ENCODE measurements around the gene NINJ2.

NINJ2 gene

DNA sequence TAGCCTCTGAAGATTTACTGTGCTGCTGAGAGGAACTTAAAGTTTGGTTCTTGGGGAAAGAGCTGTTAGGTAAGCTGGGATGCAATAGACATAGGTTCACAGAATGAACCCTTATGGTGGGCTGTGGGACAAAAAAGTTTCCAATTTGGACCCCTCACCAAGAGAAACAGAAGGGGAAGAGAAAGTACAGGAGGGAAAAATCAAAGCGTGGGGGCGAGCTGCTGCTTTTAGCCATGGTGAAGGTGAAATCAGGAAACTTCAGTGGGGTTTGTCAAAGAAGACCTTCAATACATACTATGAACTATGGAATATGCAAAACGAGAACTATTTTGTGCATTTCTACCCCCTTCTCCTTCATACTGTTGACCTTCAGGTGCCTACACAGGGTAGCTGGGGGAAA lies 10.6 kb upstream of the NINJ2 start:
- DNase-seq (ENCODE audit: low spot score): no peak

DNA sequence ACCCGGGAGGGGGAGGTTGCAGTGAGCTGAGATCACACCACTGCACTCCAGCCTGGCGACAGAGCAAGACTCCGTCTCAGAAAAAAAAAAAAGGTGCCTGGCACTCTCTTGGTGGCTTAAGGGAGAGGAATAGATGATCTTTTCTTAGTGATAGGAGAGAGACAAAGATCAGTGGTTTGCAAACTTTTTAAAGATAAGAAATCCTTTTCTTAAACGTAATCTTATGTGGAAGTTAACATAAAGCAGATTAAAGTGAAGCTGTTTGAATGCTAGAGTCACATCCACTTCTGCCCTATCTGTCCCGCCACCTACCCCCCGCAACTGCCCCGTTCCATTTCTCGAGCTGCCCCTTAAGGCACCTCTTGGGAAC lies 6.3 kb upstream of the NINJ2 start:
- no peak for DNase-seq (ENCODE audit: low spot score)

- DNase-seq (ENCODE audit: low spot score): no peak
Measured at GRCh38 chr12:668090-668481, 4.8 kb upstream of the NINJ2 start.

DNA sequence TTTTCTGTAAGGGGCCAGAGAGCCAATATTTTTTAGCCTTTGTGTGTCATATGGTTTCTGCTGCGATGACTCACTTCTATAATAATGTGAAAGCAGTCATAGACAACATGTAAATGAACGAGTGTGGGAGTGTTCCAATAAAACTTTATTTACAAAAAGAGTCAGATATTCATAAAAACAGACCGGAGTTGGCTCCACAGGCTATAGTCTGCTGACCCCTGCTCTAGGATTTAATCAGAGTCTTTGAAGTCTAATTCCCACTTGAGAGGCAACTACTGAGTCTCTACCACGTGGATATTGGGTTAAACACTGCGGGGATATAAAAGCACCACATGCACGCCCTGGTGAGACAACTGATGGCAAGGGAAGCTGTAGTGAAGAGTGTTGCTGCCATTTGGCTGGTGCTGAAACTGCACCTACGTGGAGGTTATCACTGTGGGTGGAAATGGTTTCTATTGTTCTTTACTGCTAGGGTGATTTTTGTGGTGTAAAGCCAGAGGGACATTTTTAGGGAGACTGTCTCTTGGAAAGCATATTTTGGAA lies 3.6 kb upstream of the NINJ2 start:
- no peak for DNase-seq (ENCODE audit: low spot score)

- DNase-seq (ENCODE audit: low spot score): no peak
Measured at GRCh38 chr12:666066-666465, 2.8 kb upstream of the NINJ2 start.

GRCh38 chr12:664779-665092 lies 1.5 kb upstream of the NINJ2 start:
- no peak for DNase-seq (ENCODE audit: low spot score)

- DNase-seq (ENCODE audit: low spot score): no peak
Measured at GRCh38 chr12:664075-664778, 982 bp upstream of the NINJ2 start.

DNA sequence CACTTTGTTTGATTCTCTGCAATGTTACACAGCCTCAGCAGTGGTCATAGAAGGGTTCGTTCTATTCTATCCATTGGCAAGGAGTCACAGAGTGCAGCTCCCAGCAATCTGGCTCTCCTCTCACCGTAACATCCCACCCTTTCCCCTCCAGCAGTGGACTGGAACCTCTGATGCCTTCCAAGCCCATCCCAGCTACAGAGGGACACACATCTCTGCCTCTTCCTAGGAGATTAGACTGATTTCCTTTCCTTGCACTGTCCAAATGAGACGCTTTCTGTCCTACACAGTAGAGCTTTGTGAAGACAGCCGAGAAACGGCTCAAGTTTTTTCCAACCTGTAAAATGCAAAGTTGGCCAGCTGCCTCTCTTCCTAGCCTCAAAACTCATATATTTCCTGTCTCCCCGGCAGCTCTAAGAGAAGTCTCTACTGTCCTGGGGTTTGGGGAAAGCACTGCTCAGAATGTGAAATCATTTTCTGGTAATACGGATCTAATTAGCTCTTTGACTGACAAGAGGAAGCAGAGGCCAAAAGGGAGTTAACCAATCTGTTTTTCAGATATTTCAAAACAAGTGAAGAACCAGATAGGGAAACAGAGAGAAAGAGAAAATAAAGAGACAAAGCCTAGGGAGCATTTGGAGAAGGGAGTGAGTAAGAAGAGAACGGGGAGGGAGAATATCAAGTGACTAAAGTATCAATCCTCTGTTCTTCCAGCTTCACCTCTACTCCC lies 516 bp downstream of the NINJ2 start:
- peak; percentile 74 for DNase-seq (ENCODE audit: low spot score)

- peak; percentile 79 for DNase-seq (ENCODE audit: low spot score)
Measured at GRCh38 chr12:661720-662486, 1.3 kb downstream of the NINJ2 start.

DNA sequence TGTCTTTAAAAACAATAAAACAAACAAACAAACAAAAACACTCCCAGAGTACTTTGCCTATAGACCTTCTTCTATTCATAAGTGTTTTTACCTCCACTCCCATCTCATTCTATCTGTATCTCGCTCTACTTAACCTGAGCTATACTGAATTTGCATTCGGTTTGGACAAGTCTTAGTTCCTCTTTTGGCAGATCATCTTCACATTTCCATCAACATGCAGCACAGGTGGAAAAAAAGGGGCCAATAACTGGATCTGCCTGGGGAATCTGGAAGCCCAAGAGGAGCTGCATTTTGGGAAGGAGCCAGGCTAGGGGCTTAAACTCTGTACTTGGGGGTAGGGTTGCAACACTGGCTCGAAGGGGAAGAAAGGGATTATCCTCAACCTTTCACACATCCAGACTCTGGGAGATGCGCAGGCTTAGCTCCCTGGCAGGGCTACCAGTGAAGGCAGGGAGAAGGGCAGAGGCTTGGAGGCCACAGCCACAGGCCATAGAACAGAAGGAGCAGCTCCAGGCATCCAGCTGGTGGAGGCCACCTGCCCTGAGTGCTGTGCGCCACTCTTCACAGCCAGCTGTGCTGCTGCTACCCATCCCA lies 4.1 kb downstream of the NINJ2 start:
- no peak for DNase-seq (ENCODE audit: low spot score)

DNA sequence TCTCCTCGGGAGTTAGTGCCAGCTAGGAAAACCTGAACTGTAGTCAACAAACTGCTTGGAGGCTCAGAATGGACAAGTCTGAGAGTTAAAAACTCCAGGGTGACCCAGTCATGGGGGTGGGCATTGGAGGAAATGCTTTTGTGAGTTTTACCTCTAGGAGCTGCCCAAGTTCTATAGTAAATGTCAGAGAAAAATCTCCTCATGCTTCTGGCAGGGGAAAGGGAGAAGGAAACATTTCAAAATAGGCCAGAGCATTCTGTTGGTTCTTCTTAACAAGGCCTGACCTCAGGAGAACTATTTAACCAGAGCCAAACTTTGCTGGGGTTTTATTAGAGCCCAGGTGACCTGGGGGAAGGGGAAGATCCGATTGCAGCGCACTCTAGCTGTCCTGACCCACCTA lies 12.3 kb downstream of the NINJ2 start:
- DNase-seq (ENCODE audit: low spot score): no peak

GRCh38 chr12:647385-648085 lies 15.7 kb downstream of the NINJ2 start:
- no peak for DNase-seq (ENCODE audit: low spot score)

DNA sequence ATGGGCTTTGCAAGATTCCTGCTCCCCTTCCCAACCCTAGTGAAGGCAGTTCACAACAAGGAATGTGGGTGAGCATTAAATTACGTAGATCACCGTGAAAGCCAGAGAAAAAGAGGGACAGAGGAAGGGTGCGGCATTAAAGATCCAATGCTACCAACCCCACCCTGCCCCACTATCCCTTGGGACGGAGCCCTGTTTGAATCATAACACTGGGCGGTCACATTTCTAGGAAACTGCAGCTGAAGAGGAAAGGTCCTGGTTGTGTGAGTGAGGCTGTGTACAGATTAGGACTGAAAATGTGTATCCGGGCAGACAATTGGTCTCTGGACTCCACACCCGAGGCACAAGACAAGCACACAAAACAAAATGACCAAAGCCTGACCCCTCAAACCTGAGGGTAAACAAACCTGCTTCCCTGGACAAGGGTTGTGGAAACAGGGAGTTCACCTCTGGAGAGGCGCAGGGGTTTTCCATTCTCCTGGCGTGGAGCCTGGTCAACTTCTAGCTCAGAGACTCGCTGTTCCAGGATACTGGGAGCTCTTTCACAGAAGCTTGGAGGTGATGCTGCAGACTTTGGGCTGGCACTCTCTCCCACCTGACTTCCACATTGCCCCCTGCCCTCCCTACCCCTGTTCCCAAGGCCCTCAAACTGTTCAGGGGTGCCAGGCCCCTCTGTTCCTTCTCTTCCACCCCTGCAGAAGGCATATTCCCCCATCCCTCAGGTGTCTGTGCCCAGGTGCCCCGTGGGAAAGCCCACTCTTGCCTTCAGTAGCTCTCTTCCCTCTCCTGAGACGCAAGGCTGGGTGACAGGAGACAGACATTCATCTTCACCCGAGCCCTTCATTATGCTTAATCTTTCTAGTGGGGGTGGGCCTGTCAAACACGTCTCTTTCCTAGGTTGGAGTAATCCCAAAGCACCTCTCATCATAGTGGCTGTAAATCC lies 16.5 kb downstream of the NINJ2 start:
- no peak for DNase-seq (ENCODE audit: low spot score)

GRCh38 chr12:645563-646071 lies 17.6 kb downstream of the NINJ2 start:
- peak; percentile 71 for DNase-seq (ENCODE audit: low spot score)

DNA sequence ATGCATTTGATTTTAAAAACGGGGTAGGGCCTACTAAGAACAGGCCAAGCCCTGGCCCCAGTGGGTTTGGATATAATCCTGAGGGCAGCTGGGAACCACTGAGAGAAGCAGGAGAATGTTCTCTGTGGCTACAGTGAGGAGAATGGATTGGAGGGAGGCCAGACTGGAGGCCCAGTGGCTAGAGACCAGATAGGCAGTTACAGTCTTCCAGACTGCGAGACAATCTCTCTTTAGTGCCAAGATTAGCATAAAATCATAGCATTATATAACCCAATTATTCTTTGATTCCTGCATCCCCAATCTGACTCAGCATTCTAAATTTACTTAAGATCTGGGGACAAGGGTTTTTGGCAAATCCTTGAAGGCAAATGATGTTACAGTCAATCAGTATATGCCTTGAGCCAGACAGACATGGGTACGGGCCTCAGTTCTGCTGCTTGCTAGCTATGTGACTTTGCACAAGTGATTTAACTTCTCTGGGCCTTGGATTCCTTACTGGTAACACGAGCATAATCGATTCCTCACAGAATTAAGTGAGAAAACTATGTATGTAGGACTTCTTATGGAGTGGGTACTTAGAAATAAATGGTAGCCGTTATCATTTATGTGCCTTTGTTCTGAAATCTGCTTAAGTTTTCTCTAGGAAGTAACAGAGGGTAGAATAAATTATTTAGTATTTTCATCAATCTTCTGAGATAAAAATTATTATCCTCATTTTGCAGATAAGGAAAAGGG lies 18.3 kb downstream of the NINJ2 start:
- DNase-seq (ENCODE audit: low spot score): peak; percentile 71

DNA sequence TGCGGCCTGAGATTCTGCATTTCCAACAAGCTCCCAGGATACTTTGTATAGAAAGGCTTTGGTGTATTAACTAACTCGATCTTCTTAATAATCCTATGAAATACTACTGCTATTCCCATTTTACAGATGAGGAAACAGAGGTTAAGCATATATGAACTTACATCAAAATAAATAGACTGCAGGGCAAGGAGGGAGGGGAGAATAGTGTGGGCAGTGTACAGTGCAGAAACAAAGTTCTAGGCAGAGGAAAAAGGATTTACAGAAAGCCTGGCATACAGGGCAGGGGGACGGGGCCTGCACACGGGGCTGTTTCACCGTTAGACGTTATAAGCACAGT lies 19.0 kb downstream of the NINJ2 start:
- no peak for DNase-seq (ENCODE audit: low spot score)

GRCh38 chr12:643475-644302 lies 19.6 kb downstream of the NINJ2 start:
- DNase-seq (ENCODE audit: low spot score): no peak

GRCh38 chr12:642633-643474 lies 20.4 kb downstream of the NINJ2 start:
- peak; percentile 70 for DNase-seq (ENCODE audit: low spot score)
